K562 (cell line): ENCODE results near the gene CTNNA3. TPM values are rescaled to one million over a fixed set of nuclear protein-coding genes. Genes with fewer than 3 reads are reported as not detected.

Experiments
- ATAC-seq: fragments of 200-7000 bp; cut with Tn5 transposase; 3 replicates; pipeline ENCODE4 v1.9.1; 2020; ENCODE audit warnings: moderate library complexity
- BruUV-seq: library from RNA; stranded (reverse); fragments of 400-500 nt; replicated peaks from 2 replicates; lab custom pipeline; 2021; lab: Mats Ljungman, UMichigan
- CTCF ChIA-PET: fragments of 300-600 bp; formaldehyde crosslinking; extraction: SDS; loops from one replicate; lab custom pipeline; 2021; ENCODE audit warnings: low intra/inter-chr PET ratio; lab: Yijun Ruan, JAX
- POLR2A ChIA-PET: fragments of 300-600, 350-650 bp; sonication (Branson Sonifier 250); formaldehyde crosslinking; extraction: SDS; loops from one replicate; lab custom pipeline; 2021; ENCODE audit warnings: antibody characterized with exemption, inconsistent platforms; lab: Yijun Ruan, JAX
- DNase-seq, 4 experiments: peaks; one replicate each; pipeline versions ENCODE4 v3.0.0 to v3.0.0-alpha.2; 2011 to 2018; ENCODE audit warnings: low spot score in 3 of 4, mixed read lengths in 3 of 4; ENCODE audit errors: extremely low read depth in 1 of 4
- FAIRE-seq: peaks from 2 replicates; lab custom pipeline; 2011; peaks lifted over from hg19 to GRCh38; lab: Jason Lieb, UNC
- H2AFZ ChIP-seq: 2 replicates; pipeline ENCODE4 v1.6.0; 2011; ENCODE audit warnings: low read depth, low read length, control low read depth, inconsistent platforms
- H3K27ac ChIP-seq: fragments of 200-600 bp; 3 replicates; pipeline ENCODE4 v1.8.0; 2011; ENCODE audit warnings: low read depth, mild to moderate bottlenecking, control low read depth, inconsistent platforms, low read length, moderate library complexity, mixed read lengths; ENCODE audit errors: extremely low read depth
- H3K27me3 ChIP-seq, 2 experiments: fragments of 300-600 bp in 1 of 2; 2 replicates in 1 of 2; 3 replicates in 1 of 2; pipeline versions ENCODE4 v1.6.0 to v1.8.0; 2011; ENCODE audit warnings: inconsistent platforms in 2 of 2, low read length in 2 of 2, mild to moderate bottlenecking in 1 of 2, mixed read lengths in 1 of 2, moderate library complexity in 1 of 2; ENCODE audit not compliant: control insufficient read depth in 2 of 2, insufficient read depth in 2 of 2
- H3K36me3 ChIP-seq: fragments of 300-600 bp; 3 replicates; pipeline ENCODE4 v1.8.0; 2011; ENCODE audit warnings: mild to moderate bottlenecking, low read length, inconsistent platforms; ENCODE audit not compliant: control insufficient read depth, insufficient read depth
- H3K4me1 ChIP-seq, 2 experiments: fragments of 200-600 bp in 1 of 2; replicated peaks in 1 of 2; 2 replicates in 1 of 2; 3 replicates in 1 of 2; pipeline versions ENCODE4 v1.5.1 to v1.8.0; 2011; ENCODE audit warnings: inconsistent platforms in 2 of 2, low read length in 2 of 2, mild to moderate bottlenecking in 1 of 2, mixed read lengths in 1 of 2, moderate library complexity in 1 of 2; ENCODE audit not compliant: control insufficient read depth in 2 of 2, insufficient read depth in 2 of 2
- H3K4me2 ChIP-seq: 2 replicates; pipeline ENCODE4 v1.6.1; 2011; ENCODE audit warnings: low read length, control low read depth, inconsistent platforms, mixed read lengths; ENCODE audit not compliant: insufficient read depth
- H3K4me3 ChIP-seq: fragments of 200-600 bp; sonication (generic), shearing (Covaris generic); 2 replicates; pipeline ENCODE4 v1.5.1; 2016; ENCODE audit warnings: control low read depth, inconsistent platforms
- H3K79me2 ChIP-seq: fragments of 200-600 bp; 3 replicates; pipeline ENCODE4 v1.8.0; 2011; ENCODE audit warnings: low read length, inconsistent platforms; ENCODE audit not compliant: control insufficient read depth, insufficient read depth
- H3K9ac ChIP-seq, 2 experiments: 2 replicates each; pipeline versions ENCODE4 v1.6.0 to v1.6.1; 2011; ENCODE audit warnings: low read depth in 2 of 2, low read length in 2 of 2, control low read depth in 1 of 2, inconsistent platforms in 1 of 2, mild to moderate bottlenecking in 1 of 2, mixed read lengths in 1 of 2; ENCODE audit not compliant: insufficient read depth in 1 of 2
- H3K9me1 ChIP-seq: one replicate; pipeline ENCODE4 v1.6.0; 2011; ENCODE audit warnings: inconsistent platforms, mild to moderate bottlenecking, low read length, moderate library complexity; ENCODE audit not compliant: control insufficient read depth, insufficient read depth
- H3K9me3 ChIP-seq: replicated peaks from 2 replicates; pipeline ENCODE4 v1.5.1; 2011; ENCODE audit warnings: low read depth, low read length, inconsistent platforms; ENCODE audit not compliant: control insufficient read depth, insufficient read depth
- H4K20me1 ChIP-seq: replicated peaks from 2 replicates; pipeline ENCODE4 v1.6.1; 2011; ENCODE audit warnings: low read length, inconsistent platforms, mixed read lengths; ENCODE audit not compliant: control insufficient read depth, insufficient read depth
- ESRRB ChIP-seq: fragments of 250-450 bp; sonication (Bioruptor Pico); IDR thresholded peaks from 2 replicates; pipeline ENCODE4 v1.5.0; 2020; ENCODE audit warnings: mild to moderate bottlenecking, moderate library complexity, borderline replicate concordance
- FOXK2 ChIP-seq, 2 experiments: fragments of 450-650 bp; IDR thresholded peaks in 1 of 2; conservative IDR thresholded peaks in 1 of 2; 2 replicates each; pipeline ENCODE4 v1.6.1; 2016; ENCODE audit warnings: low read depth in 2 of 2, mild to moderate bottlenecking in 1 of 2
- KAT2B ChIP-seq: IDR thresholded peaks from one replicate; pipeline ENCODE4 v1.6.1; 2012; ENCODE audit warnings: low read depth, mild to moderate bottlenecking, control low read depth, inconsistent platforms, low read length, moderate library complexity
- MECOM ChIP-seq: fragments of 250-450 bp; sonication (Bioruptor Pico); IDR thresholded peaks from 2 replicates; pipeline ENCODE4 v1.8.0; 2022; ENCODE audit warnings: inconsistent platforms
- USF1 ChIP-seq: sonication (generic); formaldehyde crosslinking; IDR thresholded peaks from 2 replicates; pipeline ENCODE4 v1.9.0; 2022; ENCODE audit warnings: mild to moderate bottlenecking, missing genetic modification reagents
- ZBTB7A ChIP-seq: IDR thresholded peaks from 2 replicates; pipeline ENCODE4 v1.6.1; 2011; ENCODE audit warnings: low read depth, mild to moderate bottlenecking, low read length, moderate library complexity, borderline replicate concordance; ENCODE audit not compliant: control insufficient read depth
- ZFX ChIP-seq: sonication (generic); formaldehyde crosslinking; IDR thresholded peaks from 2 replicates; pipeline ENCODE4 v1.8.0; 2022; ENCODE audit warnings: mild to moderate bottlenecking, missing genetic modification reagents, moderate library complexity
- ZNF197 ChIP-seq: fragments of 200-800 bp; sonication (Bioruptor generic); IDR thresholded peaks from 2 replicates; pipeline ENCODE4 v1.6.1; 2016; ENCODE audit warnings: low read depth, missing genetic modification characterization, missing compliant biosample characterization
- WGBS: fragments of 100-300 bp; shearing (Covaris generic); methylation state at CpG from one replicate; pipeline ENCODE4 v1.1.6; 2016; ENCODE audit warnings: low coverage, mixed read lengths; ENCODE audit not compliant: insufficient coverage; ENCODE audit errors: missing lambda C conversion rate; 5-methylcytosine and 5-hydroxymethylcytosine counted together
- in situ Hi-C: fragments of 300-500 bp; cut with MboI; formaldehyde crosslinking; loops from 4 replicates; pipeline ENCODE4 v1.15.0; 2018; ENCODE audit warnings: inconsistent platforms, mixed read lengths
- intact Hi-C: fragments of 100-400 bp; cut with micrococcal nuclease; formaldehyde crosslinking; loops from 2 replicates; pipeline ENCODE4 v1.14.2; 2022
- polyA plus RNA-seq, 8 experiments: library from polyadenylated mRNA; depleted of rRNA in 4 of 8; stranded (reverse) in 5 of 8; unstranded in 3 of 8; fragments of >200 nt; fragmentation: Nextera tagmentation in 2 of 8; fragmentation: Illumina TruSeq in 1 of 8; extraction: Ambion mirVana in 2 of 8; extraction: Trizol in 1 of 8; gene quantifications; 2 replicates each; pipeline versions ENCODE4 v1.2.1 to v1.2.3, GENCODE V29; 2011 to 2014; ENCODE audit warnings: inconsistent platforms in 1 of 8, missing spikeins in 1 of 8
- total RNA-seq, 7 experiments: library from RNA; depleted of rRNA in 6 of 7; stranded (reverse); fragments of >200 nt in 6 of 7; fragmentation: Illumina TruSeq in 2 of 7; extraction: Trizol in 2 of 7; gene quantifications; 2 replicates each; pipeline versions ENCODE4 v1.2.1 to v1.2.3, GENCODE V29; 2011 to 2021; ENCODE audit warnings: low replicate concordance in 1 of 7
- TF ChIP-seq, protein P1 (sequence below): fragments of 250-450 bp; sonication (Bioruptor Pico); IDR thresholded peaks from 2 replicates; pipeline ENCODE4 v1.8.0; 2021; ENCODE audit warnings: moderate library complexity, mild to moderate bottlenecking, inconsistent platforms

Gene CTNNA3
- total and polyA plus RNA-seq, 9 of the 15 experiments (the other 6 are each of a cell fraction or from before 2014, with no cell fraction given): 0.04 TPM; not detected in 8

DNA sequence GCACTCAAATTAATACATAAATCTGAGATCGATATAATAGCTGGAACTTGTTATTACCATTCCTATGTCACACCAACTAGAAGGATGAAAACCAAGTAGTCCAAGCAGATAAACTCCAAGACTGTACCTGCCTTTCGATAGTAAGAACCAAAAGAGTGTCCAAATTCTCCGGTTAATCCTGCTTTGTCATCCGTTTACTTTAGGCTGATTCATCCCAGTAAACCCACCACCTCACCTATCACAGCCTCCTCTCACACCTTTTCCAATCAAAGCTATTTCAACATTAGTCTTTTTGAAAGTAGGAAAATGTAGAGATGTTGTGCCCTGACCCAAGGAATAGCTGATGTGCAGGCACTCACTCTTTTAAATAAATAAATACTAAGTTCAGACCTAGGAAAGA is 177.2 kb downstream of the CTNNA3 start:
- TF ChIP-seq USF1: no peak
- TF ChIP-seq ZBTB7A: no peak
- no peak for TF ChIP-seq MECOM
- no peak for TF ChIP-seq KAT2B
- TF ChIP-seq ZNF197 (CRISPR knock-in tag): no peak
- TF ChIP-seq ESRRB: no peak
- TF ChIP-seq, protein P1, sequence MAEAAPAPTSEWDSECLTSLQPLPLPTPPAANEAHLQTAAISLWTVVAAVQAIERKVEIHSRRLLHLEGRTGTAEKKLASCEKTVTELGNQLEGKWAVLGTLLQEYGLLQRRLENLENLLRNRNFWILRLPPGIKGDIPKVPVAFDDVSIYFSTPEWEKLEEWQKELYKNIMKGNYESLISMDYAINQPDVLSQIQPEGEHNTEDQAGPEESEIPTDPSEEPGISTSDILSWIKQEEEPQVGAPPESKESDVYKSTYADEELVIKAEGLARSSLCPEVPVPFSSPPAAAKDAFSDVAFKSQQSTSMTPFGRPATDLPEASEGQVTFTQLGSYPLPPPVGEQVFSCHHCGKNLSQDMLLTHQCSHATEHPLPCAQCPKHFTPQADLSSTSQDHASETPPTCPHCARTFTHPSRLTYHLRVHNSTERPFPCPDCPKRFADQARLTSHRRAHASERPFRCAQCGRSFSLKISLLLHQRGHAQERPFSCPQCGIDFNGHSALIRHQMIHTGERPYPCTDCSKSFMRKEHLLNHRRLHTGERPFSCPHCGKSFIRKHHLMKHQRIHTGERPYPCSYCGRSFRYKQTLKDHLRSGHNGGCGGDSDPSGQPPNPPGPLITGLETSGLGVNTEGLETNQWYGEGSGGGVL (CRISPR knock-in tag): no peak
- TF ChIP-seq ZFX (CRISPR knock-in tag): no peak
- no peak for TF ChIP-seq FOXK2 (conservative IDR thresholded peaks at IDR 0.05 in 1 of 2, IDR thresholded peaks at IDR 0.05 in 1 of 2; ENCODE audit: low read depth in 2 of 2)
- H3K9me3 ChIP-seq: no peaks in the 10 kb centered on the region
- no peak overlapping the region for H3K27ac ChIP-seq
- no TSS peak for BruUV-seq
- no peaks in the 10 kb centered on the region for H3K4me1 ChIP-seq
- H3K4me3 ChIP-seq: no peak overlapping the region
- intact Hi-C loops: no loop called here
- in situ Hi-C loops: no loop called here
- H3K79me2 ChIP-seq: no peaks in the 10 kb centered on the region
- H3K36me3 ChIP-seq: no peaks in the 10 kb centered on the region
- H3K9me1 ChIP-seq: no peaks in the 10 kb centered on the region
- no peaks in the 10 kb centered on the region for H4K20me1 ChIP-seq
- H3K9ac ChIP-seq: no peak overlapping the region
- no peak overlapping the region for H2AFZ ChIP-seq
- DNase-seq (no peak), FAIRE-seq (no peak), ATAC-seq (no peak)
- H3K27me3 ChIP-seq: no peaks in the 10 kb centered on the region
- ChIA-PET CTCF (no interaction called here), POLR2A (no interaction called here)
- WGBS: 2% methylated on average over 4 of the region's 4 CpGs
- H3K4me2 ChIP-seq: no peak overlapping the region
